ENCODE results near the gene C1RL.

C1RL gene

GRCh38 chr12:7091171-7091570, 17.8 kb downstream of the C1RL start:
- no peak for FAIRE-seq

GRCh38 chr12:7090222-7090998, 18.6 kb downstream of the C1RL start:
- FAIRE-seq, result no peak

- no peak for FAIRE-seq
These were observed 19.7 kb downstream of the C1RL start for GRCh38 chr12:7089196-7089871.

GRCh38 chr12:7083125-7083524, 25.9 kb downstream of the C1RL start:
- no peak for FAIRE-seq

- FAIRE-seq, result no peak
These were observed 28.0 kb downstream of the C1RL start for GRCh38 chr12:7081037-7081436.

GRCh38 chr12:7079826-7080125, 29.2 kb downstream of the C1RL start:
- FAIRE-seq, result no peak

GRCh38 chr12:7078163-7078562, 30.9 kb downstream of the C1RL start:
- no peak for FAIRE-seq

- no peak for FAIRE-seq
These were observed 32.5 kb downstream of the C1RL start for GRCh38 chr12:7076493-7076892.

GRCh38 chr12:7075939-7076338, 33.1 kb downstream of the C1RL start:
- no peak for FAIRE-seq

GRCh38 chr12:7075518-7075917, 33.5 kb downstream of the C1RL start:
- no peak for FAIRE-seq

- FAIRE-seq, result no peak
These were observed 35.1 kb downstream of the C1RL start for GRCh38 chr12:7073946-7074345.

- no peak for FAIRE-seq
These were observed 36.5 kb downstream of the C1RL start for GRCh38 chr12:7072554-7072953.

- FAIRE-seq, result no peak
These were observed 37.0 kb downstream of the C1RL start for GRCh38 chr12:7072035-7072434.

GRCh38 chr12:7069386-7069785, 39.6 kb downstream of the C1RL start:
- no peak for FAIRE-seq

GRCh38 chr12:7068994-7069346, 40.0 kb downstream of the C1RL start:
- FAIRE-seq, result no peak

GRCh38 chr12:7068240-7068993, 40.6 kb downstream of the C1RL start:
- FAIRE-seq, result no peak

- FAIRE-seq, result no peak
These were observed 41.9 kb downstream of the C1RL start for GRCh38 chr12:7067096-7067495.

- FAIRE-seq, result no peak
These were observed 42.4 kb downstream of the C1RL start for GRCh38 chr12:7066596-7066995.

- FAIRE-seq, result no peak
These were observed 43.9 kb downstream of the C1RL start for GRCh38 chr12:7065073-7065623.

- no peak for FAIRE-seq
These were observed 44.5 kb downstream of the C1RL start for GRCh38 chr12:7064516-7064915.

- FAIRE-seq, result no peak
These were observed 47.4 kb downstream of the C1RL start for GRCh38 chr12:7061596-7061995.

- no peak for FAIRE-seq
These were observed 47.9 kb downstream of the C1RL start for GRCh38 chr12:7061138-7061537.

- peak; percentile 85 for FAIRE-seq
These were observed 48.6 kb downstream of the C1RL start, which contains the start of gene C1S for GRCh38 chr12:7060353-7060954. Gene C1S (plus strand): TSS chr12:7060718. CDS start chr12:7061913, 1,195 bp downstream.
